HEK293 (cell line): ENCODE measurements around the gene FANCE.

ENCODE experiments used
- BCL11B ChIP-seq: fragments of 450-650 bp; formaldehyde crosslinking; IDR thresholded peaks from 2 replicates; pipeline ENCODE4 v1.5.1; 2016; ENCODE audit warnings: low read depth, missing biosample characterization, missing genetic modification characterization
- FEZF1 ChIP-seq: fragments of 450-650 bp; formaldehyde crosslinking; IDR thresholded peaks from 2 replicates; pipeline ENCODE4 v1.5.1; 2016; ENCODE audit warnings: missing biosample characterization, missing genetic modification characterization
- GLIS1 ChIP-seq: fragments of 450-650 bp; formaldehyde crosslinking; IDR thresholded peaks from 2 replicates; pipeline ENCODE4 v1.5.1; 2016; ENCODE audit warnings: missing biosample characterization, missing genetic modification characterization
- HIC1 ChIP-seq: fragments of 450-650 bp; formaldehyde crosslinking; IDR thresholded peaks from 2 replicates; pipeline ENCODE4 v1.5.1; 2016; ENCODE audit warnings: missing biosample characterization, missing genetic modification characterization
- HOXA7 ChIP-seq: sonication (generic); formaldehyde crosslinking; IDR thresholded peaks from 2 replicates; pipeline ENCODE4 v1.8.1; 2022; ENCODE audit warnings: missing genetic modification reagents, borderline replicate concordance
- HOXD13 ChIP-seq: sonication (generic); formaldehyde crosslinking; IDR thresholded peaks from 2 replicates; pipeline ENCODE4 v1.8.0; 2022; ENCODE audit warnings: missing genetic modification reagents, borderline replicate concordance
- KLF8 ChIP-seq: fragments of 450-650 bp; formaldehyde crosslinking; IDR thresholded peaks from 2 replicates; pipeline ENCODE4 v1.5.1; 2016; ENCODE audit warnings: missing biosample characterization, missing genetic modification characterization
- MYNN ChIP-seq: fragments of 450-650 bp; formaldehyde crosslinking; IDR thresholded peaks from 2 replicates; pipeline ENCODE4 v1.5.1; 2016; ENCODE audit warnings: missing biosample characterization, missing genetic modification characterization, borderline replicate concordance
- MZF1 ChIP-seq: fragments of 450-650 bp; formaldehyde crosslinking; IDR thresholded peaks from 2 replicates; pipeline ENCODE4 v1.5.1; 2017; ENCODE audit warnings: missing biosample characterization, missing genetic modification characterization, borderline replicate concordance
- SCRT1 ChIP-seq: fragments of 450-650 bp; formaldehyde crosslinking; IDR thresholded peaks from 2 replicates; pipeline ENCODE4 v1.5.1; 2016; ENCODE audit warnings: missing biosample characterization, missing genetic modification characterization, borderline replicate concordance
- YY1 ChIP-seq: fragments of 450-650 bp; formaldehyde crosslinking; IDR thresholded peaks from 2 replicates; pipeline ENCODE4 v1.5.1; 2018; ENCODE audit warnings: missing biosample characterization, missing genetic modification characterization
- YY2 ChIP-seq: fragments of 450-650 bp; formaldehyde crosslinking; IDR thresholded peaks from 2 replicates; pipeline ENCODE4 v1.5.1; 2016; ENCODE audit warnings: missing biosample characterization, missing genetic modification characterization
- ZFP69B ChIP-seq: fragments of 450-650 bp; formaldehyde crosslinking; IDR thresholded peaks from 2 replicates; pipeline ENCODE4 v1.5.1; 2016; ENCODE audit warnings: missing biosample characterization, missing genetic modification characterization
- ZIC2 ChIP-seq: fragments of 450-650 bp; formaldehyde crosslinking; IDR thresholded peaks from 2 replicates; pipeline ENCODE4 v1.5.1; 2016; ENCODE audit warnings: missing biosample characterization, missing genetic modification characterization
- ZNF121 ChIP-seq: fragments of 450-650 bp; formaldehyde crosslinking; IDR thresholded peaks from 2 replicates; pipeline ENCODE4 v1.5.1; 2016; ENCODE audit warnings: missing biosample characterization, missing genetic modification characterization
- ZNF175 ChIP-seq: fragments of 450-650 bp; formaldehyde crosslinking; IDR thresholded peaks from 2 replicates; pipeline ENCODE4 v1.5.1; 2016; ENCODE audit warnings: missing biosample characterization, missing genetic modification characterization
- ZNF19 ChIP-seq: fragments of 450-650 bp; formaldehyde crosslinking; IDR thresholded peaks from 2 replicates; pipeline ENCODE4; 2016; ENCODE audit warnings: missing biosample characterization, missing genetic modification characterization, low read depth
- ZNF23 ChIP-seq: fragments of 450-650 bp; formaldehyde crosslinking; IDR thresholded peaks from 2 replicates; pipeline ENCODE4 v1.5.1; 2016; ENCODE audit warnings: missing biosample characterization, missing genetic modification characterization, borderline replicate concordance
- ZNF24 ChIP-seq: fragments of 450-650 bp; formaldehyde crosslinking; IDR thresholded peaks from 2 replicates; pipeline ENCODE4 v1.5.1; 2016; ENCODE audit warnings: missing biosample characterization, missing genetic modification characterization
- ZNF280C ChIP-seq: fragments of 450-650 bp; formaldehyde crosslinking; IDR thresholded peaks from 2 replicates; pipeline ENCODE4 v1.5.1; 2016; ENCODE audit warnings: missing biosample characterization, missing genetic modification characterization
- ZNF280D ChIP-seq: fragments of 450-650 bp; formaldehyde crosslinking; IDR thresholded peaks from 2 replicates; pipeline ENCODE4 v1.5.1; 2016; ENCODE audit warnings: missing biosample characterization, missing genetic modification characterization
- ZNF292 ChIP-seq: fragments of 450-650 bp; formaldehyde crosslinking; IDR thresholded peaks from 2 replicates; pipeline ENCODE4 v1.5.1; 2016; ENCODE audit warnings: low read depth, missing biosample characterization, missing genetic modification characterization, borderline replicate concordance
- ZNF311 ChIP-seq: fragments of 450-650 bp; formaldehyde crosslinking; IDR thresholded peaks from 2 replicates; pipeline ENCODE4 v1.5.1; 2017; ENCODE audit warnings: missing biosample characterization, missing genetic modification characterization, borderline replicate concordance
- ZNF324 ChIP-seq: fragments of 450-650 bp; formaldehyde crosslinking; IDR thresholded peaks from 2 replicates; pipeline ENCODE4 v1.5.1; 2016; ENCODE audit warnings: missing biosample characterization, missing genetic modification characterization
- ZNF354C ChIP-seq: fragments of 450-650 bp; formaldehyde crosslinking; IDR thresholded peaks from 2 replicates; pipeline ENCODE4 v1.5.1; 2016; ENCODE audit warnings: missing biosample characterization, missing genetic modification characterization, low read depth, borderline replicate concordance
- ZNF362 ChIP-seq: fragments of 450-650 bp; formaldehyde crosslinking; IDR thresholded peaks from 2 replicates; pipeline ENCODE4 v1.5.1; 2016; ENCODE audit warnings: missing biosample characterization, missing genetic modification characterization
- ZNF366 ChIP-seq: fragments of 450-650 bp; formaldehyde crosslinking; conservative IDR thresholded peaks from 2 replicates; pipeline ENCODE4 v1.5.1; 2016; ENCODE audit warnings: missing biosample characterization, missing genetic modification characterization
- ZNF514 ChIP-seq: fragments of 450-650 bp; formaldehyde crosslinking; IDR thresholded peaks from 2 replicates; pipeline ENCODE4 v1.5.1; 2016; ENCODE audit warnings: missing biosample characterization, missing genetic modification characterization
- ZNF571 ChIP-seq: fragments of 450-650 bp; formaldehyde crosslinking; IDR thresholded peaks from 2 replicates; pipeline ENCODE4 v1.5.0; 2017; ENCODE audit warnings: missing biosample characterization, missing genetic modification characterization
- ZNF621 ChIP-seq: fragments of 450-650 bp; formaldehyde crosslinking; IDR thresholded peaks from 2 replicates; pipeline ENCODE4 v1.5.1; 2017; ENCODE audit warnings: missing biosample characterization, missing genetic modification characterization
- ZNF707 ChIP-seq: fragments of 450-650 bp; formaldehyde crosslinking; IDR thresholded peaks from 2 replicates; pipeline ENCODE4 v1.5.1; 2016; ENCODE audit warnings: missing biosample characterization, missing genetic modification characterization
- ZNF768 ChIP-seq: fragments of 450-650 bp; formaldehyde crosslinking; IDR thresholded peaks from 2 replicates; pipeline ENCODE4 v1.5.1; 2018; ENCODE audit warnings: missing biosample characterization, mild to moderate bottlenecking, missing genetic modification characterization
- ZSCAN16 ChIP-seq: fragments of 450-650 bp; formaldehyde crosslinking; IDR thresholded peaks from 2 replicates; pipeline ENCODE4 v1.5.1; 2016; ENCODE audit warnings: missing biosample characterization, missing genetic modification characterization

The FANCE gene

GRCh38 chr6:35452183-35453090, at the start of gene FANCE (continued):
- TF ChIP-seq ZNF707 (tag by site-specific recombination): no peak
- peak; percentile 64; the same call in 1 of the 2 replicates for TF ChIP-seq GLIS1 (tag by site-specific recombination)
- peak; percentile 95 for TF ChIP-seq KLF8 (tag by site-specific recombination)
- no peak for TF ChIP-seq HOXA7 (CRISPR knock-in tag)
- no peak for TF ChIP-seq ZNF768
- TF ChIP-seq MYNN: no peak
- peak; percentile 64 for TF ChIP-seq ZFP69B (tag by site-specific recombination)
- TF ChIP-seq ZNF19 (tag by site-specific recombination): no peak
- peak; percentile 65; the same call in 1 of the 2 replicates for TF ChIP-seq ZNF24 (tag by site-specific recombination)
- TF ChIP-seq ZNF362: no peak
- TF ChIP-seq ZNF121 (tag by site-specific recombination): no peak
- no peak for TF ChIP-seq ZNF175 (tag by site-specific recombination)
- no peak for TF ChIP-seq ZNF354C (tag by site-specific recombination)
- TF ChIP-seq SCRT1: no peak
- TF ChIP-seq YY2 (tag by site-specific recombination): no peak
- TF ChIP-seq ZNF366 (tag by site-specific recombination): peak; percentile 91
- 0 out of 2 replicates have a peak, but pooled peaks have one; percentile 25 for TF ChIP-seq ZNF324 (tag by site-specific recombination)
- no peak for TF ChIP-seq FEZF1 (tag by site-specific recombination)
- no peak for TF ChIP-seq ZNF311 (tag by site-specific recombination)
- no peak for TF ChIP-seq ZNF280D (tag by site-specific recombination)
- TF ChIP-seq ZNF571 (tag by site-specific recombination): no peak
- no peak for TF ChIP-seq ZSCAN16 (tag by site-specific recombination)
- no peak for TF ChIP-seq ZNF23 (tag by site-specific recombination)
- no peak for TF ChIP-seq ZNF280C (tag by site-specific recombination)
- no peak for TF ChIP-seq MZF1 (tag by site-specific recombination)
- TF ChIP-seq YY1 (tag by site-specific recombination): 0 out of 2 replicates have a peak, but pooled peaks have one; percentile 33
- no peak for TF ChIP-seq ZNF514 (tag by site-specific recombination)
- no peak for TF ChIP-seq HOXD13 (CRISPR knock-in tag)
- peak; percentile 62; the same call in 1 of the 2 replicates for TF ChIP-seq HIC1 (tag by site-specific recombination)
- TF ChIP-seq ZNF621 (tag by site-specific recombination): no peak
- TF ChIP-seq BCL11B (tag by site-specific recombination): no peak
- peak; percentile 60 for TF ChIP-seq ZIC2
- no peak for TF ChIP-seq ZNF292 (tag by site-specific recombination)
